GM12872 (cell line): ENCODE measurements around the gene MYRIP.

Experiments used
- CTCF ChIP-seq: IDR thresholded peaks from 3 replicates; pipeline ENCODE4 v1.5.1; 2011; ENCODE audit warnings: low read depth, mild to moderate bottlenecking, low read length, moderate library complexity; ENCODE audit not compliant: insufficient read depth

The MYRIP gene

DNA sequence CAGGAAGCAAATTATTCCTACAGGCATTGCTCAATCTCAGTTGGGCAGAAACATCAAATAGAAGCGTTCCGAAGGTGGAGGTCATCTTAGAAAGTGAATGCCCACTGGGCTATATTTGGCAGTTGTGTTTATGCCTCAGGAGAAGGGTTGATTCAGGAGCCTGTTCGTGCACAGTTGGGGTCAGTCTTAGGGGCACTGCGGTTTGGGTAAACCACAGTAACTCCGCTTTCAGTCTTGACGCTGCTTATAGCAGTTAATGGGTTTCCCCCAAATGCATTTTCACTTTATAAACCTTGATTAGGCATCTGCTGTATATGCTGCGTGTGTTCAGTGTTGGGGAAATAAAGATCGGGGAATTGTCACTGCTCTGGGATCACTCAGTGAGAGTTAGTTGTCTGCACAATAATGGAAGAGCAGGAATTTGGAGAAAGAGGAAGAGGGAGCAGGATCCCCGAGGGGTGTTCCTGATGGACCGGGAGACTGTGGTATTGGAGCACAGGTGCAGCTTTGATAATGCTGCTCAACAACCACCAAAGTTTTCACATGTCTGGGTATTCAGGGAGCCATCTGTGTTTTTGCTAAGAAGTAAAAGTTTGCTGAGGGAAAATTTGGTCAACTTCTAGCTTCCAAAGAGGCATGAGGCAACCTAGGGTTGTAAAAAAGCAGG lies 375.8 kb downstream of the MYRIP start:
- no peak for TF ChIP-seq CTCF

DNA sequence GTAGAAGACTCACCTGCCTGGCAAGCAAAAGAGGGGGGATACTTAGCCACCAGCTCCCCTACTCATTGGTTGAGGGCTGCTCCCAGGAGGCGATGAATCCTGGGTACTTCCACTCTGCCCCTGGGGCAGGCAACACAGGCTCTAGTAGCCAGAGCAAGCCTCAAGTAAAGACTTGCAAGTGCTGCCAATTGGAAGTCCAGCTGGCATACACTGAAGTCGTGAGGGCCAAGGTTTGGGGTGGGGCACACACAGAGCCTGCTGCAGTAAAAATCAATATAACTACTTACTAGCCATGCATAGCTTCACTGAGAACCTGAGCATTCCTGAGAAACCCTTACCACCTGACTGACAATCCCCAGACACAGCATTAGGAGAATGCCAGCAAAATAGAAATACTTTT lies 377.1 kb downstream of the MYRIP start:
- TF ChIP-seq CTCF = no peak

GRCh38 chr3:40187945-40188344 lies 378.5 kb downstream of the MYRIP start:
- no peak for TF ChIP-seq CTCF

GRCh38 chr3:40189118-40189517 lies 379.7 kb downstream of the MYRIP start:
- no peak for TF ChIP-seq CTCF

DNA sequence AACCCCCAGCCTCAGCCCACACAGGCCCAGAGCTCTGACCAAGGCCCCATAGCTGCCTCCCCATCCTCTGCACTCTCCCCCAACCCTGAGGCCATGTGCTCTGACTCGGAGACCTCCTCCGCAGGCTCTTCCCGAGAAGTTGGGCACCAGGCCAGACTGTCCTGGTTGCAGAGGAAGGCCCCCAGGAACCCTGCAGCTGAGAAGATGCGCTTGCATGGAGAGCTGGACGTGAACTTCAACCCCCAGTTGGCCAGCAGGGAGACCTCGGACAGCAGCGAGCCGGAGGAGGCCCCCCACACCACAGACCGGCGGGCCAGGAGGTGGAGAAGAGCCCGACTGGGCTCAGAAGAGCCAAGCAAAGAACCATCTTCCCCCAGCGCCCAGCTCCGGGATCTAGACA lies 380.6 kb downstream of the MYRIP start:
- TF ChIP-seq CTCF = no peak

- no peak for TF ChIP-seq CTCF
Observed at GRCh38 chr3:40191251-40191650, 381.8 kb downstream of the MYRIP start.

- peak; percentile 93 for TF ChIP-seq CTCF
Observed at GRCh38 chr3:40191850-40192448, 382.5 kb downstream of the MYRIP start.
